ENCODE data around the gene PTPRN2.
"Not testable (repeated sequence)": the region's sequence is repeated elsewhere in the genome, so short reads cannot be mapped to it uniquely, and the experiment has no call there.

The PTPRN2 gene

GRCh38 chr7:158053183-158053915 lies 534.3 kb downstream of the PTPRN2 start:
- DNase-seq: no peak

DNA sequence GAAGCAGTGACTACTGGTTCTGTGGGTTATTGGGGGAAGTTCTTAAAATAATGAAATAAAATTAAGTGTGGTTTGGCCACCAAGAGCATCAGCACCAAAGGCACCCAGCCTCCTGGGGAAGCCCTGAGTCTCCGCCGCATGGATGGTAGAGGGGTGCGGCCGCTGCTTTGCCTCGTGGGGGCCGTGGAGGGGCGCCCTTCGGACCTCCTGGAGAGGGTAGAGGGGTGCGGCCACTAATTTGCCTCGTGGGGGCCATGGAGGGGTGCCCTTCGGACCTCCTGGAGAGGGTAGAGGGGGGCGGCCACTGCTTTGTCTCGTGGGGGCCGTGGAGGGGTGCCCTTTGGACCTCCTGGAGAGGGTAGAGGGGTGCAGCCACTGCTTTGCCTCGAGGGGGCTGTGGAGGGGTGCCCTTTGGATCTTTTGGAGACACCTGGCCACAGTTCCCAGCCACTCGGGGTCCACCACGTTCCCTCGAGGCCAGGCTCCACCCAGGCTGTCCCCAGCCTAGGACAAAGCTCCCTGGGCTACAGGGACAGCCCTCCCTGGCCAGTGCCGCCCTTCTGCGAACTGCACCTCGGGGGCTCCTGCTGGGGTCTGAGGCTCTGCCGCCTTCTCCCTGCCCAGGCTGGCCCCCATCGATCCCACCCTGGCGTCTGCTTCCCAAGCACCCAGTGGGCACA lies 535.1 kb downstream of the PTPRN2 start:
- no peak for DNase-seq

DNA sequence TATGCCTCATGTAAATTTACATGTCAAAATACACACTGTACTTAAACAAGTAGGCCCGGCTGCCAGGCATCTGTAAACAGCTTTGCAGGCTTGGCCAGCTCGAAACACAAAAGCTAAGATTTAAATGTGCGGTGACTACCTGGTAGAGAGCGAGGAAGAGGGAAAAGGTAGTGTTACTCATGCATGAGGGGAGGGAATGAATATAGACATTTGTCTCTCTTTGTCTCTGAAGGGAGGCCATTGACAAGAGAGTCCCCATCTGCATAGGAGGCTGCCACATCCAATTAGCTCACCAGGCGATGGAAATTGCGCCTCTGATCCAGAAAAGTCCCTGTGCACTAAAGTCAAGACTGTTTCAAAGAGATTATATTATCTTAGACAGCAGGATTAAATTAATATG lies 535.8 kb downstream of the PTPRN2 start:
- DNase-seq: no peak

DNA sequence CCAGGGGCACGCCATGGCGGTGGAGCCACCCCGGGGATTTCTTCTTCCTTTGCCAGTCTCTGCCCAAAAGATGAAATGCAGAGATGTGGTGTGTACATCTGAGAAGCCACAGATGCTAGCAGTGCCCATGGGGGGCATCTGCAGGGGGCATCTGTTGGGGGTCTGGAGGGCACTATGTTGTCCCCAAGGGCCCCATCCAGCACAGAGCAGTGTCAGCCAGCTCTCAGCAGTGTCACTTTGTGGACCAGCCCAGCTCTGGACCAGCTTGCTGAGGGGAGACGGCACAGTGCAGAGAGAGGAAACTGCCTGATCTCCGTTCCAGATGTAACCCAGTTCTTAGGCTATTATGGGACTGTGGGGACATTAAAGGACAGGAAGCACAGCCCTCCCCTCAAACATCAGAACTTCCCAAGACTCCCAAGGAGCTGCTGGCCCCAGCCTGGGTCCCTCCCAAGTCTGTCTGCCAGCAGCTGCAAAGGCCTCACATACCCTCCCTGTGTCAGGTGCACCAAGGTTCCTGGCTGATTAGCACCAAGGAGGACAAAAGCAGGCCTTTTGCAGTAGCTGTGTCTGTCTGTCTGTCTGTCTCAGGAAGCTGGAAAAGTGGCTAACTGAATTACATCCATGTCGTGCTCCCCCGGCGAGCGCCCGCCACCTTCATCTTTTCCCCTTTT lies 536.5 kb downstream of the PTPRN2 start:
- DNase-seq: no peak

- DNase-seq: no peak
Measured at GRCh38 chr7:158050441-158050977, 537.1 kb downstream of the PTPRN2 start.

GRCh38 chr7:158049271-158049670 lies 538.4 kb downstream of the PTPRN2 start:
- DNase-seq: no peak

DNA sequence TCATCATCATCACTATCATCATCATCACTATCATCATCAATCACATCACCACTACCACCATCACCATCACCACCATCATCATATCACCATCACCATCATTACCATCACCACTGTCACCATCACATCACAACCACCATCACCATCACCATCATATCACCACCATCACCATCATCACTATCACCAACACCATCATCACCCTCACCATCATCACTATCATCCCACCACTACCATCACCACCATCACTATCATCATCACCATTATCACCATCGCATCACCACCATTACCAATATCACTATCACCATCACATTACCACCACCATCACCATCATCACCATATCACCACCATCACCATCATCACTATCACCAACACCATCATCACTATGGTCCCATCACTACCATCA lies 539.1 kb downstream of the PTPRN2 start:
- DNase-seq: no peak

GRCh38 chr7:158047391-158048059 lies 540.1 kb downstream of the PTPRN2 start:
- no peak for DNase-seq

GRCh38 chr7:158046246-158046645 lies 541.4 kb downstream of the PTPRN2 start:
- DNase-seq: not testable (repeated sequence)

DNA sequence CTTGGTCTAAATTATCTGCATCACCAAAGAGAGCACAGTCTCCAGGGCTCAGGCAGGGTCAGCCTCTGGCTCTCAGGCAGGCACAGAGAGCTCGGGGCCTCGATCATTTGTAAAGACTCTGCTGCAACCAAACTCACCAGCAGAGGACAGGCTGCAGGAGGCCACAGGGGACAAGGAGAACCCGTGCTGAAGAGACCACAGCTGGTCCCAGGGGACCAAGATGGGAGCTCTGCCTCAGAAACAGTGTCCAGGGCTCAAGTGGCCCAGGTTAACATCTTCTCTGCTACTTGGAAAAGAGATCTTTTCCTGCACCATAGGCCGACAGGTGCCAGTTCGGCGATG lies 543.2 kb downstream of the PTPRN2 start:
- no peak for DNase-seq

DNA sequence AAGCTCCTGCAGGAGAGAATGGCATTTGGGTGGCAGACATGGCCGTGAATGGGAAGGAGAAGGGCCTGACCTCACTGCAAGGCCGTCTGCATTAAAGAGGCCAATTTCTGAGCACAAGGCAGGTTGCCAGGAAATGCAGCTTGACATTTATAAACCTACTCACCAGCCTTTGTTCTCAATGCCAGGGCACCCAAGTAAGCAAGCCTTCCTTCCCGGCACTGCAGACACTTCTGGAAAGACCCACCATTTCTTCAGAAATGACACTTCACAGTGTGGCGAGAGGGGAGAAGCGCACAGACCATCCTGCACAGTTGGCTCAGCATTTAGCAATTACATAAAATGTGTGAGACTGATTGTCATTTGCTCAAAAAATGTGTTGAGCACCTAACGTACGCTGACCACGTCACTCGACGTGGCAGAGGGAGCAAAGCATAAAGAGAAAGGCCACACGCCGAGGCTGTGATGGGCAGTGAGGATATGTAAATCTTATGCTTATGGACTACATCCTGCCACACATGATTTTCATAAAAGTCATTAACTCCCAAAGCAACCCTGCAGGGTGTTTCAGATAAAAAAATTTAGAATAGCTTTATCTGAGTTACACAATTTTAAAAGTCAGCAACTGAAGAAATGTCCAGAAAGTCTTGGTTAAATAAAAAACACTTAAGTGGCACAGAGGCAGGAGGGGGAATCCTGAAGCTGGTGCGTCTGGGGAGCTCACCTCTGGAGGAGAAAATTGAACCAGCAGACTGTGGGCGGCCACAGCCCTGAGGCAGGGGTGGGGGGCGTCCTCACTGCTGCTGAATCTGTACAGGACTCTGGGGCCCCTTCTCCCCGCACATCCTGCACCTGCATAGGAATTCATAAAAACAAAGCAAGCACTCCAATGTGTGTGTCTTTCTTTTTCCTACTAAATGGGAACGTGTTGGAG lies 543.8 kb downstream of the PTPRN2 start:
- DNase-seq: no peak

- no peak for DNase-seq
Measured at GRCh38 chr7:158042156-158042880, 545.3 kb downstream of the PTPRN2 start.

DNA sequence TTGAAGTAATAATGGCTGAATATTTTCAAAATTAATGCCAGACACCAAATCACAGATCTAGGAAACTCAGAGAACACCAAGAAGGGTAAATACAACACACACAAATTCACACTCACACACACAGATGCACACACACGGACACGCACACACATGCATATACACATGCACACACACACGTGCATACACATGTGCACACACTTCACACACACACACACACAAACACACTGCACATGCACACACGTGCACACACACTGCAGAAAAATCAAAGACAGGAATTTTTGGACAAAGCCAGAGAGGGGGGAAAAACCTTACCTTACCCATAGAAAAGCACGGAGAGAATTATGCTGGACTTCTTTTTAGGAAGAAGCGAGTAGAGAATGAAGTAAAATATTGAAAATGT lies 547.4 kb downstream of the PTPRN2 start:
- no peak for DNase-seq

DNA sequence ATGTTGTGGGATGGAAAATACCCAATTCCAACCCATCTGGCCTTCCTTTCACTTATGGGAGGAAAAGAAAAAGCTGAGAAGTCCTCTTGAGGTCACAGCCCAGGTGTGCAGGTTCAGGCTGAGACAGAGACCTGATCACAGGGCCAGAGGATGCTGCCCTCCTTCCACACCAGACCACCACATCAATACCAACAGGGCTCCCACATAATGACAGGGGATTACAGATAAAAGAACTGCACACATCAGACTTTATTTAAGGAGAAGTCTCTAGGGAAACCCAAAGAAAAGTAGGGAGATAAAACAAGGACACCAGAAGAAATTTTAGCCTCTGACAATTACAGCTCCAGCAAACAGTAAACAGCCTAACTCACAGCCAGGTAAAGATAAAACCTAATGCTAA lies 548.4 kb downstream of the PTPRN2 start:
- DNase-seq: no peak

GRCh38 chr7:158037211-158037610 lies 550.4 kb downstream of the PTPRN2 start:
- DNase-seq: no peak

- DNase-seq: no peak
Measured at GRCh38 chr7:158035343-158035742, 552.3 kb downstream of the PTPRN2 start.

- no peak for DNase-seq
Measured at GRCh38 chr7:158034571-158034970, 553.1 kb downstream of the PTPRN2 start.

DNA sequence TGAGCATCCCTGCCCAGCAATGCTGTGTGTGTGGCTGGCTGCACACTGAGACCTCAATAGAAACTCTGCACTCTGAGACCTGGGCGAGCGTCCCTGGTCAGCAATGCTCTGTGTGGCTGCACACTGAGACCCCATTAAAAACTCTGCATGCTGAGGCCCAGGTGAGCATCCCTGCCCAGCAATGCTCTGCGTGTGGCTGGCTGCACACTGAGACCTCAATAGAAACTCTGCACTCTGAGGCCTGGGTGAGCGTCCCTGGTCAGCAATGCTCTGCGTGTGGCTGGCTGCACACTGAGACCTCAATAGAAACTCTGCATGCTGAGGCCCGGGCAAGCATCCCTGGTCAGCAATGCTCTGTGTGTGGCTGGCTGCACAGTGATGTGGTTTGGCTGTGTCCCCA lies 553.7 kb downstream of the PTPRN2 start:
- DNase-seq: not testable (repeated sequence)

- no peak for DNase-seq
Measured at GRCh38 chr7:158033196-158033595, 554.4 kb downstream of the PTPRN2 start.

DNA sequence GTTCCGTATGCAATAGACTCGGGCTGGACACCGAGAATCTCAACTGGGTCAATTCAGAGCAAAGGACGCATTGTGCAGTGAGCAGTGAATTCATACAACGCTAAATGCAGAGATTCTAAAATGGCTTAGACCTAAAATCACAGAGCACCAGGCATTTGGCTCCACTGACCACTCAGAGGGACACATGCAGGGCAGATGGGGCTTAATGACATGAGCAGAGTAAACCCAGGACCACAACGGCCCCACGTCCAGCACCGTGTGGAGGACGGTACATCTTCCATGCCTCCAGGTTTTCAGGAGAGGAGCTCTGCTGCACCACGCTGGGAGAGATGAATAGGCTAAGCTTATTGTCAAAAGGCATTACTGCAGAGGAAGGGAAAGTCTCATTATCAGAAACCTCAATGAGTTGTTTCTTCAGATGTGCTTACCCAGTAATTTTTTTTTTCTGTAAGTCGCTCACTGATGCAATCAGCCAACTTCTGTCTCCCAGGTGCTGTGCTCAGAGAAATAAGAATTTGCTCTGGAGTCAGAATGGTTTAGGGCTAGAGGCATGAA lies 555.0 kb downstream of the PTPRN2 start:
- no peak for DNase-seq

GRCh38 chr7:158031867-158032308 lies 555.7 kb downstream of the PTPRN2 start:
- DNase-seq: no peak
